Epithelial cell of proximal tubule (primary cell): ENCODE measurements around the gene MAD1L1. TPM values are rescaled to one million over a fixed set of nuclear protein-coding genes. Genes with fewer than 3 reads are reported as not detected.

Source experiments
- DNase-seq: peaks from one replicate; pipeline ENCODE4 v3.0.0-alpha.2; 2011; ENCODE audit warnings: low read depth
- H3K4me3 ChIP-seq: 2 replicates; pipeline ENCODE4 v1.5.1; 2011; ENCODE audit warnings: low read depth, mild to moderate bottlenecking, low read length
- total RNA-seq: library from RNA; depleted of rRNA; stranded (reverse); fragments of >200 nt; gene quantifications from 2 replicates; pipeline ENCODE4 v1.2.3, GENCODE V29; 2015
- TF ChIP-seq, protein P1 (sequence below): conservative IDR thresholded peaks from 2 replicates; pipeline ENCODE4 v1.5.1; 2012; ENCODE audit warnings: low read depth, mild to moderate bottlenecking, low read length

MAD1L1 gene
- total RNA-seq, 1 donor from 2014 or later, result 83.4 TPM

GRCh38 chr7:2099048-2099957 lies 133.4 kb downstream of the MAD1L1 start:
- no peak for DNase-seq
- H3K4me3 ChIP-seq, result no peak overlapping the region
- TF ChIP-seq, protein P1, sequence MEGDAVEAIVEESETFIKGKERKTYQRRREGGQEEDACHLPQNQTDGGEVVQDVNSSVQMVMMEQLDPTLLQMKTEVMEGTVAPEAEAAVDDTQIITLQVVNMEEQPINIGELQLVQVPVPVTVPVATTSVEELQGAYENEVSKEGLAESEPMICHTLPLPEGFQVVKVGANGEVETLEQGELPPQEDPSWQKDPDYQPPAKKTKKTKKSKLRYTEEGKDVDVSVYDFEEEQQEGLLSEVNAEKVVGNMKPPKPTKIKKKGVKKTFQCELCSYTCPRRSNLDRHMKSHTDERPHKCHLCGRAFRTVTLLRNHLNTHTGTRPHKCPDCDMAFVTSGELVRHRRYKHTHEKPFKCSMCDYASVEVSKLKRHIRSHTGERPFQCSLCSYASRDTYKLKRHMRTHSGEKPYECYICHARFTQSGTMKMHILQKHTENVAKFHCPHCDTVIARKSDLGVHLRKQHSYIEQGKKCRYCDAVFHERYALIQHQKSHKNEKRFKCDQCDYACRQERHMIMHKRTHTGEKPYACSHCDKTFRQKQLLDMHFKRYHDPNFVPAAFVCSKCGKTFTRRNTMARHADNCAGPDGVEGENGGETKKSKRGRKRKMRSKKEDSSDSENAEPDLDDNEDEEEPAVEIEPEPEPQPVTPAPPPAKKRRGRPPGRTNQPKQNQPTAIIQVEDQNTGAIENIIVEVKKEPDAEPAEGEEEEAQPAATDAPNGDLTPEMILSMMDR, result no peak

- TF ChIP-seq, protein P1, result no peak
- no peak overlapping the region for H3K4me3 ChIP-seq
- no peak for DNase-seq
These were observed 134.2 kb downstream of the MAD1L1 start for GRCh38 chr7:2098496-2098895.

GRCh38 chr7:2098056-2098455 lies 134.7 kb downstream of the MAD1L1 start:
- no peak for DNase-seq
- TF ChIP-seq, protein P1, result no peak

GRCh38 chr7:2097492-2097891 lies 135.3 kb downstream of the MAD1L1 start:
- no peak for DNase-seq
- no peak overlapping the region for H3K4me3 ChIP-seq
- TF ChIP-seq, protein P1, result no peak

More at GRCh38 chr7:2098056-2098455, 134.7 kb downstream of the MAD1L1 start:
- no peak overlapping the region for H3K4me3 ChIP-seq

- no peak overlapping the region for H3K4me3 ChIP-seq
- DNase-seq, result no peak
- TF ChIP-seq, protein P1, result no peak
These were observed 135.9 kb downstream of the MAD1L1 start for GRCh38 chr7:2096692-2097387.

GRCh38 chr7:2095436-2095835 lies 137.3 kb downstream of the MAD1L1 start:
- H3K4me3 ChIP-seq, result no peak overlapping the region
- TF ChIP-seq, protein P1, result no peak
- DNase-seq, result no peak
